ENCODE data around the gene LGR5. TPM values are rescaled to one million over a fixed set of nuclear protein-coding genes. Genes with fewer than 3 reads are reported as not detected.

The LGR5 gene
- total and polyA plus RNA-seq, 2 of the 13 experiments (the other 11 are each of a cell fraction or from before 2014, with no cell fraction given) = 37.0 to 121 TPM

DNA sequence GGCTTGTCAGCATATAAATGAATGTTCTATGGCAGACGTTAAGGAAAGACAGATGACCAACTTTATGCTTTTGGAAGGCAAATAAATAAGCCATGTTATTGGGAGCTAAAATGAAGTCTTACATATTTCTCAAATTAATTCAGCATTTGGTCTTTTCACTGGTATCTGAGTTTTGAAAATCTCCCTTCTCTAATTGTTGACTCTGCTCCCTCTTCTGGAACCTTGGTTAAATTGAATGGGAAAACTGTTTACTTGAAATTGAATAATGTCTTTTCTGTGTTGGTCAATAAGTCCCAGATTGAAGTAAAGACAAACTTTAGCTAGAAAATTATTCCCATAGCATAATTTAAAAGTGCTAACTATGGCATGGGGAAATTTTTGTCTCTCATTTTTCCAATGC lies 38.7 kb downstream of the LGR5 start:
- no peak overlapping the region for H3K9ac ChIP-seq (ENCODE audit: insufficient read depth, low read depth, low read length)
- no peak for ATAC-seq
- peaks cover 13% of the 10 kb centered on the region; the same call in 1 of the 2 replicates for H3K4me1 ChIP-seq (ENCODE audit: insufficient read depth, low read length)
- 100% methylated on average over 1 of the region's 1 CpG for WGBS (ENCODE audit: low lambda C conversion rate)
- no peak overlapping the region for H3K4me3 ChIP-seq (replicated peaks in 1 of 3; ENCODE audit: insufficient read depth in 1 of 3, low read depth in 2 of 3, low read length in 3 of 3)
- CTCF ChIA-PET (ENCODE audit: low intra/inter-chr PET ratio, low total read pairs) = no interaction called here
- H3K27me3 ChIP-seq (ENCODE audit: control insufficient read depth in 1 of 2, insufficient read depth in 2 of 2, low read length in 2 of 2) = no peaks in the 10 kb centered on the region
- intact Hi-C loops (cut with micrococcal nuclease; ENCODE audit: unreplicated experiment) (loop anchor here (5.0 kb wide), 1 partner anchor 36 kb away; no protein-coding TSS in a partner anchor), in situ Hi-C loops (cut with HindIII; ENCODE audit: extremely low pct_ligation_motif_present, low pct_unique_long_range_greater_than_20kb) (no loop called here)
- H3K36me3 ChIP-seq (replicated peaks in 1 of 2; ENCODE audit: control insufficient read depth in 1 of 2, insufficient read depth in 2 of 2, low read length in 2 of 2) = peaks cover 8 to 19% of the 10 kb centered on the region in 2 experiments
- peaks cover 28% of the 10 kb centered on the region for H3K79me2 ChIP-seq (ENCODE audit: insufficient read depth, low read length)
- no TSS peak for BruUV-seq (replicated peaks)
- no peak for FAIRE-seq
- H4K20me1 ChIP-seq (ENCODE audit: insufficient read depth, low read length) = 0 out of 2 replicates have a peak, but pooled peaks cover 2% of the 10 kb centered on the region
- POLR2A ChIA-PET = interaction anchor here (1.6 kb wide), 1 partner anchor 37 kb away, joined by 5 read pairs; no protein-coding TSS in a partner anchor
- no peaks in the 10 kb centered on the region for H3K9me3 ChIP-seq (ENCODE audit: low read length)
- H2AFZ ChIP-seq (ENCODE audit: low read length) = no peak overlapping the region
- no peak for DNase-seq (ENCODE audit: low spot score)
- no peak overlapping the region for H3K27ac ChIP-seq (ENCODE audit: extremely low read length, insufficient read depth, low read length)
- H3K4me2 ChIP-seq (ENCODE audit: low read depth, low read length) = no peak overlapping the region
- TF ChIP-seq, protein P1, sequence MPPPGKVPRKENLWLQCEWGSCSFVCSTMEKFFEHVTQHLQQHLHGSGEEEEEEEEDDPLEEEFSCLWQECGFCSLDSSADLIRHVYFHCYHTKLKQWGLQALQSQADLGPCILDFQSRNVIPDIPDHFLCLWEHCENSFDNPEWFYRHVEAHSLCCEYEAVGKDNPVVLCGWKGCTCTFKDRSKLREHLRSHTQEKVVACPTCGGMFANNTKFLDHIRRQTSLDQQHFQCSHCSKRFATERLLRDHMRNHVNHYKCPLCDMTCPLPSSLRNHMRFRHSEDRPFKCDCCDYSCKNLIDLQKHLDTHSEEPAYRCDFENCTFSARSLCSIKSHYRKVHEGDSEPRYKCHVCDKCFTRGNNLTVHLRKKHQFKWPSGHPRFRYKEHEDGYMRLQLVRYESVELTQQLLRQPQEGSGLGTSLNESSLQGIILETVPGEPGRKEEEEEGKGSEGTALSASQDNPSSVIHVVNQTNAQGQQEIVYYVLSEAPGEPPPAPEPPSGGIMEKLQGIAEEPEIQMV (CRISPR knock-in tag; IDR thresholded peaks at IDR 0.05; ENCODE audit: low read depth) = no peak
- TF ChIP-seq, protein P2, sequence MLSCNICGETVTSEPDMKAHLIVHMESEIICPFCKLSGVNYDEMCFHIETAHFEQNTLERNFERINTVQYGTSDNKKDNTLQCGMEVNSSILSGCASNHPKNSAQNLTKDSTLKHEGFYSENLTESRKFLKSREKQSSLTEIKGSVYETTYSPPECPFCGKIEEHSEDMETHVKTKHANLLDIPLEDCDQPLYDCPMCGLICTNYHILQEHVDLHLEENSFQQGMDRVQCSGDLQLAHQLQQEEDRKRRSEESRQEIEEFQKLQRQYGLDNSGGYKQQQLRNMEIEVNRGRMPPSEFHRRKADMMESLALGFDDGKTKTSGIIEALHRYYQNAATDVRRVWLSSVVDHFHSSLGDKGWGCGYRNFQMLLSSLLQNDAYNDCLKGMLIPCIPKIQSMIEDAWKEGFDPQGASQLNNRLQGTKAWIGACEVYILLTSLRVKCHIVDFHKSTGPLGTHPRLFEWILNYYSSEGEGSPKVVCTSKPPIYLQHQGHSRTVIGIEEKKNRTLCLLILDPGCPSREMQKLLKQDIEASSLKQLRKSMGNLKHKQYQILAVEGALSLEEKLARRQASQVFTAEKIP (CRISPR knock-in tag; IDR thresholded peaks at IDR 0.05; ENCODE audit: borderline replicate concordance) = no peak
- no peak for TF ChIP-seq ZNF329 (CRISPR knock-in tag; IDR thresholded peaks at IDR 0.05; ENCODE audit: low read depth)
- no peak for TF ChIP-seq CBX2 (IDR thresholded peaks at IDR 0.05; ENCODE audit: low read depth, low read length)
- TF ChIP-seq CBX2 (CRISPR knock-in tag; IDR thresholded peaks at IDR 0.05; ENCODE audit: low read depth) = no peak
- no peak for TF ChIP-seq NFAT5 (CRISPR knock-in tag; IDR thresholded peaks at IDR 0.05)
- TF ChIP-seq ZKSCAN5 (CRISPR knock-in tag; IDR thresholded peaks at IDR 0.05) = no peak
- TF ChIP-seq, protein P3, sequence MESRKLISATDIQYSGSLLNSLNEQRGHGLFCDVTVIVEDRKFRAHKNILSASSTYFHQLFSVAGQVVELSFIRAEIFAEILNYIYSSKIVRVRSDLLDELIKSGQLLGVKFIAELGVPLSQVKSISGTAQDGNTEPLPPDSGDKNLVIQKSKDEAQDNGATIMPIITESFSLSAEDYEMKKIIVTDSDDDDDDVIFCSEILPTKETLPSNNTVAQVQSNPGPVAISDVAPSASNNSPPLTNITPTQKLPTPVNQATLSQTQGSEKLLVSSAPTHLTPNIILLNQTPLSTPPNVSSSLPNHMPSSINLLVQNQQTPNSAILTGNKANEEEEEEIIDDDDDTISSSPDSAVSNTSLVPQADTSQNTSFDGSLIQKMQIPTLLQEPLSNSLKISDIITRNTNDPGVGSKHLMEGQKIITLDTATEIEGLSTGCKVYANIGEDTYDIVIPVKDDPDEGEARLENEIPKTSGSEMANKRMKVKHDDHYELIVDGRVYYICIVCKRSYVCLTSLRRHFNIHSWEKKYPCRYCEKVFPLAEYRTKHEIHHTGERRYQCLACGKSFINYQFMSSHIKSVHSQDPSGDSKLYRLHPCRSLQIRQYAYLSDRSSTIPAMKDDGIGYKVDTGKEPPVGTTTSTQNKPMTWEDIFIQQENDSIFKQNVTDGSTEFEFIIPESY (CRISPR knock-in tag; IDR thresholded peaks at IDR 0.05) = no peak
- TF ChIP-seq, protein P4, sequence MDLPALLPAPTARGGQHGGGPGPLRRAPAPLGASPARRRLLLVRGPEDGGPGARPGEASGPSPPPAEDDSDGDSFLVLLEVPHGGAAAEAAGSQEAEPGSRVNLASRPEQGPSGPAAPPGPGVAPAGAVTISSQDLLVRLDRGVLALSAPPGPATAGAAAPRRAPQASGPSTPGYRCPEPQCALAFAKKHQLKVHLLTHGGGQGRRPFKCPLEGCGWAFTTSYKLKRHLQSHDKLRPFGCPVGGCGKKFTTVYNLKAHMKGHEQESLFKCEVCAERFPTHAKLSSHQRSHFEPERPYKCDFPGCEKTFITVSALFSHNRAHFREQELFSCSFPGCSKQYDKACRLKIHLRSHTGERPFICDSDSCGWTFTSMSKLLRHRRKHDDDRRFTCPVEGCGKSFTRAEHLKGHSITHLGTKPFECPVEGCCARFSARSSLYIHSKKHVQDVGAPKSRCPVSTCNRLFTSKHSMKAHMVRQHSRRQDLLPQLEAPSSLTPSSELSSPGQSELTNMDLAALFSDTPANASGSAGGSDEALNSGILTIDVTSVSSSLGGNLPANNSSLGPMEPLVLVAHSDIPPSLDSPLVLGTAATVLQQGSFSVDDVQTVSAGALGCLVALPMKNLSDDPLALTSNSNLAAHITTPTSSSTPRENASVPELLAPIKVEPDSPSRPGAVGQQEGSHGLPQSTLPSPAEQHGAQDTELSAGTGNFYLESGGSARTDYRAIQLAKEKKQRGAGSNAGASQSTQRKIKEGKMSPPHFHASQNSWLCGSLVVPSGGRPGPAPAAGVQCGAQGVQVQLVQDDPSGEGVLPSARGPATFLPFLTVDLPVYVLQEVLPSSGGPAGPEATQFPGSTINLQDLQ (CRISPR knock-in tag; IDR thresholded peaks at IDR 0.05) = no peak
- TF ChIP-seq ZNF891 (CRISPR knock-in tag; IDR thresholded peaks at IDR 0.05) = no peak
- no peak for TF ChIP-seq ZNF446 (CRISPR knock-in tag; IDR thresholded peaks at IDR 0.05)
